ENCODE results near the gene BICDL1.

The BICDL1 gene

GRCh38 chr12:120069278-120069677, 80.2 kb downstream of the BICDL1 start:
- TF ChIP-seq CTCF (conservative IDR thresholded peaks at IDR 0.05; ENCODE audit: low read depth, low read length): no peak
- no peak overlapping the region for H3K4me3 ChIP-seq (ENCODE audit: low read depth, low read length)
- no peak for DNase-seq (ENCODE audit: low read depth)

- no peak for TF ChIP-seq CTCF (conservative IDR thresholded peaks at IDR 0.05; ENCODE audit: low read depth, low read length)
- no peak overlapping the region for H3K4me3 ChIP-seq (ENCODE audit: low read depth, low read length)
- no peak for DNase-seq (ENCODE audit: low read depth)
These were observed 82.5 kb downstream of the BICDL1 start for GRCh38 chr12:120071493-120072020.

GRCh38 chr12:120072472-120073249, 83.6 kb downstream of the BICDL1 start:
- no peak overlapping the region for H3K4me3 ChIP-seq (ENCODE audit: low read depth, low read length)
- no peak for TF ChIP-seq CTCF (conservative IDR thresholded peaks at IDR 0.05; ENCODE audit: low read depth, low read length)
- DNase-seq (ENCODE audit: low read depth): no peak

- no peak for TF ChIP-seq CTCF (conservative IDR thresholded peaks at IDR 0.05; ENCODE audit: low read depth, low read length)
- no peak overlapping the region for H3K4me3 ChIP-seq (ENCODE audit: low read depth, low read length)
- no peak for DNase-seq (ENCODE audit: low read depth)
These were observed 86.1 kb downstream of the BICDL1 start for GRCh38 chr12:120075034-120075616.

GRCh38 chr12:120076651-120077050, 87.6 kb downstream of the BICDL1 start:
- H3K4me3 ChIP-seq (ENCODE audit: low read depth, low read length): no peak overlapping the region
- DNase-seq (ENCODE audit: low read depth): no peak
- no peak for TF ChIP-seq CTCF (conservative IDR thresholded peaks at IDR 0.05; ENCODE audit: low read depth, low read length)

GRCh38 chr12:120077260-120077659, 88.2 kb downstream of the BICDL1 start:
- no peak overlapping the region for H3K4me3 ChIP-seq (ENCODE audit: low read depth, low read length)
- TF ChIP-seq CTCF (conservative IDR thresholded peaks at IDR 0.05; ENCODE audit: low read depth, low read length): no peak

More at GRCh38 chr12:120077260-120077659, 88.2 kb downstream of the BICDL1 start:
- DNase-seq (ENCODE audit: low read depth): no peak
